MM.1S (cell line): ENCODE data around the gene POP7.
"Not testable (repeated sequence)": the region's sequence is repeated elsewhere in the genome, so short reads cannot be mapped to it uniquely, and the experiment has no call there.

Experiments used
- DNase-seq: peaks from one replicate; pipeline ENCODE4 v3.0.0-alpha.2; 2015
- H2AFZ ChIP-seq: fragments of 300-600 bp; sonication (generic); 2 replicates; pipeline ENCODE4 v1.6.0; 2016; ENCODE audit warnings: antibody characterized with exemption, low read length
- H3F3A ChIP-seq: fragments of 300-600 bp; sonication (generic); 2 replicates; pipeline ENCODE4 v1.6.1; 2016; ENCODE audit warnings: mild to moderate bottlenecking, antibody characterized with exemption, low read length, moderate library complexity, mixed read lengths; ENCODE audit not compliant: insufficient read depth
- H3K27ac ChIP-seq: fragments of 300-600 bp; sonication (generic); 2 replicates; pipeline ENCODE4 v1.5.1; 2016; ENCODE audit warnings: mild to moderate bottlenecking, low read length
- H3K27me3 ChIP-seq: fragments of 300-600 bp; sonication (generic); replicated peaks from 2 replicates; pipeline ENCODE4 v1.6.0; 2016; ENCODE audit warnings: low read length; ENCODE audit not compliant: insufficient read depth
- H3K36me3 ChIP-seq: fragments of 300-600 bp; sonication (generic); replicated peaks from 2 replicates; pipeline ENCODE4 v1.6.1; 2016; ENCODE audit warnings: mild to moderate bottlenecking, low read length, mixed read lengths; ENCODE audit not compliant: insufficient read depth
- H3K4me1 ChIP-seq: fragments of 300-600 bp; sonication (generic); 2 replicates; pipeline ENCODE4 v1.6.1; 2016; ENCODE audit warnings: low read length, mixed read lengths
- H3K4me2 ChIP-seq: fragments of 300-600 bp; sonication (generic); 2 replicates; pipeline ENCODE4 v1.6.0; 2016; ENCODE audit warnings: low read depth, low read length
- H3K4me3 ChIP-seq: fragments of 300-600 bp; sonication (generic); 2 replicates; pipeline ENCODE4 v1.5.1; 2016; ENCODE audit warnings: low read length, mixed read lengths
- H3K79me2 ChIP-seq: fragments of 300-600 bp; sonication (generic); 2 replicates; pipeline ENCODE4 v1.6.1; 2016; ENCODE audit warnings: mixed run types, low read length, mixed read lengths
- H3K9ac ChIP-seq: fragments of 300-600 bp; sonication (generic); 2 replicates; pipeline ENCODE4 v1.6.1; 2016; ENCODE audit warnings: low read length, mixed read lengths
- H3K9me2 ChIP-seq: fragments of 300-600 bp; sonication (generic); replicated peaks from 2 replicates; pipeline ENCODE4 v1.6.1; 2016; ENCODE audit warnings: mild to moderate bottlenecking, low read length, mixed read lengths; ENCODE audit not compliant: insufficient read depth
- H3K9me3 ChIP-seq: fragments of 300-600 bp; sonication (generic); replicated peaks from 2 replicates; pipeline ENCODE4 v1.6.1; 2016; ENCODE audit warnings: mild to moderate bottlenecking, low read length, mixed read lengths; ENCODE audit not compliant: insufficient read depth
- H4K20me1 ChIP-seq: fragments of 300-600 bp; sonication (generic); 2 replicates; pipeline ENCODE4 v1.6.1; 2016; ENCODE audit warnings: mild to moderate bottlenecking, low read length, moderate library complexity, mixed read lengths; ENCODE audit not compliant: insufficient read depth
- EZH2 ChIP-seq: fragments of 300-600 bp; sonication (generic); optimal IDR thresholded peaks from 2 replicates; pipeline ENCODE3; 2017; ENCODE audit warnings: low read depth, mild to moderate bottlenecking, antibody characterized with exemption, low read length, mixed read lengths
- EZH2phosphoT487 ChIP-seq: fragments of 300-600 bp; sonication (generic); IDR thresholded peaks from 2 replicates; pipeline ENCODE4 v1.6.1; 2018; ENCODE audit warnings: antibody characterized with exemption, low read length
- TF ChIP-seq, protein P1 (sequence below): fragments of 300-600 bp; sonication (generic); IDR thresholded peaks from 2 replicates; pipeline ENCODE4 v1.5.1; 2016; ENCODE audit warnings: antibody characterized with exemption, low read length, mixed read lengths

Gene POP7

DNA sequence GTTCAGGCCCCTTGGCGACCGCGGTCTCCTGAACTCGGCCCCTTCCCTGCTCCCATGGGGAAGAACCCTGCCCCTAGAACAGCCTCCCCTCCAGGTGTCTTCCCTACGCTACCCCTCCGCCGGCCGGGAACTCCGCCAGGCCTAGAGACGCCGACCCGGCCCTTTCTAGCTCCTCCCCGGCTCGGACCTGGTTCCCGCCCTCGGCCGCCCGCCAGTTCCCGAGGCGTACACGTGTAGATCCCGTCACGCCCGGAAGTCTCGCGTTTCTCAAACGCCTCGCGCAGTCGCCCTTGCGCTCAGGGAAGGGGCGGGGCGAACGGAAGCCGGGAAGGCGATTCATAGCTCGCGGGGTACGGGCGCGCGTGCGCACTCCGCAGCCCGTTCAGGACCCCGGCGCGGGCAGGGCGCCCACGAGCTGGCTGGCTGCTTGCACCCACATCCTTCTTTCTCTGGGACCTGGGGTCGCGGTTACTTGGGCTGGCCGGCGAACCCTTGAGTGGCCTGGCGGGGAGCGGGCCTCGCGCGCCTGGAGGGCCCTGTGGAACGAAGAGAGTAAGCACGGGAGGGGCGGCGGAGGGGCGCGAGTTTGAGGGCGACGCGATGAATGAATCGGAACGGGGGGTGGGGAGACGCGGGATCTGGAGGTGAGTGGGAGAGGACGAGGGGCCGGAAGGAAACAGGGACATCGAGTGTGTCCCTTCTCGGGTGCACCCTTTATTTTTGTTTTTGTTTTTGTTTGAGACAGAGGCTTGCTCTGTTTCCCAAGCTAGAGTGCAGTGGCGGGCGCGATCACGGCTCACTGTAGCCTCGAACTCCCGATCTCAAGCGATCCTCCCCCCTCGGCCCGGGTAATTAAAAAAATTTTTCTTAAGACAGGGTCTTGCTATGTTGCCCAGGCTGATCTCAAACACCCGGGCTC lies at the start of gene POP7:
TSS of gene POP7 (plus strand) at position 369 of the 919 bp plus-strand sequence. CDS start 710 bp downstream, outside the sequence.
- peak within 1 kb of the TSS; percentile 96 for H3K4me3 ChIP-seq
- H3K9me3 ChIP-seq: no peaks in the 10 kb centered on the region
- H3K4me2 ChIP-seq: peak within 1 kb of the TSS; percentile 88
- peak within 1 kb of the TSS; percentile 89 for H2AFZ ChIP-seq
- peak; percentile 99 for DNase-seq
- peaks cover 4% of the 10 kb centered on the region; the same call in 1 of the 2 replicates for H3F3A ChIP-seq
- H3K9ac ChIP-seq: peak within 1 kb of the TSS; percentile 95
- peaks cover 27% of the 10 kb centered on the region for H3K27me3 ChIP-seq
- TF ChIP-seq, protein P1, sequence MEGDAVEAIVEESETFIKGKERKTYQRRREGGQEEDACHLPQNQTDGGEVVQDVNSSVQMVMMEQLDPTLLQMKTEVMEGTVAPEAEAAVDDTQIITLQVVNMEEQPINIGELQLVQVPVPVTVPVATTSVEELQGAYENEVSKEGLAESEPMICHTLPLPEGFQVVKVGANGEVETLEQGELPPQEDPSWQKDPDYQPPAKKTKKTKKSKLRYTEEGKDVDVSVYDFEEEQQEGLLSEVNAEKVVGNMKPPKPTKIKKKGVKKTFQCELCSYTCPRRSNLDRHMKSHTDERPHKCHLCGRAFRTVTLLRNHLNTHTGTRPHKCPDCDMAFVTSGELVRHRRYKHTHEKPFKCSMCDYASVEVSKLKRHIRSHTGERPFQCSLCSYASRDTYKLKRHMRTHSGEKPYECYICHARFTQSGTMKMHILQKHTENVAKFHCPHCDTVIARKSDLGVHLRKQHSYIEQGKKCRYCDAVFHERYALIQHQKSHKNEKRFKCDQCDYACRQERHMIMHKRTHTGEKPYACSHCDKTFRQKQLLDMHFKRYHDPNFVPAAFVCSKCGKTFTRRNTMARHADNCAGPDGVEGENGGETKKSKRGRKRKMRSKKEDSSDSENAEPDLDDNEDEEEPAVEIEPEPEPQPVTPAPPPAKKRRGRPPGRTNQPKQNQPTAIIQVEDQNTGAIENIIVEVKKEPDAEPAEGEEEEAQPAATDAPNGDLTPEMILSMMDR: no peak
- TF ChIP-seq EZH2phosphoT487 (no peak), EZH2 (no peak)
- peaks cover 8% of the 10 kb centered on the region; the same call in 1 of the 2 replicates for H3K4me1 ChIP-seq
- H3K79me2 ChIP-seq: peaks cover 16% of the 10 kb centered on the region
- no peaks in the 10 kb centered on the region; the same call in 1 of the 2 replicates for H3K36me3 ChIP-seq
- H3K27ac ChIP-seq: peak within 1 kb of the TSS; percentile 83
- no peaks in the 10 kb centered on the region for H3K9me2 ChIP-seq
- H4K20me1 ChIP-seq: no peaks in the 10 kb centered on the region

DNA sequence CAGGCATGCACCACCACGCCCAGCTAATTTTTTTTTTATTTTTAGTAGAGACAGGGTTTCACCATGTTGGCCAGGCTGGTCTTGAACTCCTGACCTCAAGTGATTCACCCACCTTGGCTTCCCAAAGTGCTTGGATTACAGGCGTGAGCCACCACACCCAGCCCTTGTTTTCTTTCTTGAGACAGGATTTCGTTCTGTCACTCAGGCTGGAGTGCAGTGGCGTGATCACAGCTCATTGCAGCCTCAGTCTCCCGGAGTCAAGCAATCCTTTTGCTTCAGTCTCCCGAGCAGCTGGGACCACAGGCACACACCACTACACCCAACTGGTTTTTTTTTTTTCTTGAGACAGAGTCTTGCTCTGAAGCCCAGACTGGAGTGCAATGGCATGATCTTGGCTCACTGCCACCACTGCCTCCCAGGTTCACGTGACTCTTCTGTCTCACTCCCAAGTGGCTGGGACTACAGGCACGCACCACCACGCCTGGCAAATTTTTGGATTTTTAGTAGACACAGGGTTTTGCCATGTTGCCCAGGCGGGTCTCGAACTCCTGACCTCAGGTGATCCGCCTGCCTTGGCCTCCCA lies 43.6 kb upstream of the POP7 start:
- DNase-seq, H3K4me3 ChIP-seq, H2AFZ ChIP-seq, H3K79me2 ChIP-seq, H3F3A ChIP-seq, H3K9me2 ChIP-seq, H3K36me3 ChIP-seq, H3K27ac ChIP-seq, H3K4me1 ChIP-seq, H4K20me1 ChIP-seq, H3K9me3 ChIP-seq, H3K9ac ChIP-seq, H3K4me2 ChIP-seq: not testable (repeated sequence)
- H3K27me3 ChIP-seq: peaks cover 74% of the 10 kb centered on the region

DNA sequence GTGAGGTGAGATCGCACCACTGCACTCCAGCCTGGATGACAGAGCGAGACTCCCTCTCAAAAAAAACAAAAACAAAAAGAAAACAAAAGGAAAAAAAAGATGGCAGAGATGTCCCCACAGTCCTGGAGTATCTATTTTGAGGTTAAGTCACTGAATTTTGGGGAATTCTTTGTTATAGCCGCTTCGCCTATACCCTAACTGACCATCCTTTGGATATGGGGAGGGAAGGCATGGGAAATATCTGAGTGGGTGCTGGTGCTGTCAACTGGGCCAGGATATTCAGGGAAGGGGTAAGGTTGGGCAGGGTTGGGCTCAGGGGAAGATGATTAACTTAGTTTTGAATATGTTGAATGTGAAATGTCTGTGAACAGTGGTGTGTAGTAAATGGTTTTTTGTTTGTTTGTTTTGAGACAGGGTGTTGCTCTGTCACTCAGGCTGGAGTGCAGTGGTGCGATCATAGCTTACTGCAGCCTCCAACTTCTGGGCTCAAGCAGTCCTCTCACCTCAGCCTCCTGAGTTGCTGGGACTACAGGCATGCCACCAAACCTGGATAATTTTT lies 40.7 kb upstream of the POP7 start:
- no peaks in the 10 kb centered on the region for H3K36me3 ChIP-seq
- TF ChIP-seq EZH2phosphoT487: no peak
- no peak for TF ChIP-seq EZH2
- TF ChIP-seq, protein P1: no peak
- H3K4me1 ChIP-seq: no peaks in the 10 kb centered on the region
- H3K79me2 ChIP-seq: no peaks in the 10 kb centered on the region
- H3F3A ChIP-seq: no peaks in the 10 kb centered on the region
- H3K27ac ChIP-seq: no peak overlapping the region
- no peak overlapping the region for H2AFZ ChIP-seq
- no peak for DNase-seq
- H3K27me3 ChIP-seq: peaks cover 73% of the 10 kb centered on the region
- no peaks in the 10 kb centered on the region for H3K9me3 ChIP-seq
- no peak overlapping the region for H3K4me3 ChIP-seq
- no peak overlapping the region for H3K9ac ChIP-seq
- H3K9me2 ChIP-seq: no peaks in the 10 kb centered on the region
- no peaks in the 10 kb centered on the region for H4K20me1 ChIP-seq
- no peak overlapping the region for H3K4me2 ChIP-seq
